Measurements from ENCODE around the gene UBE2D3. TPM values are rescaled to one million over a fixed set of nuclear protein-coding genes. Genes with fewer than 3 reads are reported as not detected.

UBE2D3 gene
- polyA plus RNA-seq, 2 of the 4 experiments (the other 2 are of a cell fraction), result 186 to 338 TPM

DNA sequence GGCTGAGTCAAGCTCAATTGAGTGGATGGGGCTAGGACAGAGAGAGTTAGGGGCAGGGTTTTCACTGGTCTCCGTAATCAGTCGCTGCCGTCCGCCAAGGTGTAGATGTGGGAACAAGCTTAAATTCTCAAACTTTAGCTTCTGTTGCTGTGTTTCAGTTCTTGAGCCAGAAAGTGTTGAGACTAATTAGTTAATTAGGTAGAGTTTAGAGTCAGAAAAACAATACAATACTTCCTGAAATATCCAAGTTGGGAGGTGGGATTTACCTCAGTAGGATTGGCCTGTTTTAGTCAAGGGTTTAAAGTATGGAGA is 1.1 kb upstream of the UBE2D3 start:
- no peaks in the 10 kb centered on the region for H3K9me3 ChIP-seq
- TF ChIP-seq RNF2 (IDR thresholded peaks at IDR 0.05; ENCODE audit: borderline replicate concordance, low read depth) (no peak), TP53 (CRISPR knock-in tag; IDR thresholded peaks at IDR 0.05) (0 out of 2 replicates have a peak, but pooled peaks have one; percentile 8), RARB (CRISPR knock-in tag; IDR thresholded peaks at IDR 0.05) (no peak), PHF8 (IDR thresholded peaks at IDR 0.05; ENCODE audit: borderline replicate concordance, low read depth) (no peak; the same call in 1 of the 2 replicates), JUN (IDR thresholded peaks at IDR 0.05) (no peak), CBX2 (IDR thresholded peaks at IDR 0.05; ENCODE audit: borderline replicate concordance, low read depth) (no peak), ZC3H11A (IDR thresholded peaks at IDR 0.05) (no peak)
- H3K4me3 ChIP-seq, result peak overlapping the region; percentile 95
- DNase-seq (ENCODE audit: low read depth in 1 of 2, low spot score in 1 of 2) (peak in 1 of 2 experiments; percentile 41), FAIRE-seq (no peak), ATAC-seq (no peak)
- ChIA-PET POLR2A (interaction anchor here (0.6 to 3.5 kb wide), 16 partner anchors 9 to 398 kb away, joined by 3 to 78 read pairs (median 7); partner anchors contain the start of genes CISD2, MANBA and SLC9B1), CTCF (interaction anchor here (0.9 to 2.6 kb wide), 7 partner anchors 12 to 210 kb away, joined by 4 to 7 read pairs (median 5); partner anchors contain the start of gene CISD2)
- H3K4me2 ChIP-seq, result peak overlapping the region; percentile 74
- peaks cover 18% of the 10 kb centered on the region for H3K4me1 ChIP-seq
- H3K27ac ChIP-seq, result peak overlapping the region; percentile 100
- 4% methylated on average over 4 of the region's 4 CpGs for WGBS (ENCODE audit: missing lambda C conversion rate)

DNA sequence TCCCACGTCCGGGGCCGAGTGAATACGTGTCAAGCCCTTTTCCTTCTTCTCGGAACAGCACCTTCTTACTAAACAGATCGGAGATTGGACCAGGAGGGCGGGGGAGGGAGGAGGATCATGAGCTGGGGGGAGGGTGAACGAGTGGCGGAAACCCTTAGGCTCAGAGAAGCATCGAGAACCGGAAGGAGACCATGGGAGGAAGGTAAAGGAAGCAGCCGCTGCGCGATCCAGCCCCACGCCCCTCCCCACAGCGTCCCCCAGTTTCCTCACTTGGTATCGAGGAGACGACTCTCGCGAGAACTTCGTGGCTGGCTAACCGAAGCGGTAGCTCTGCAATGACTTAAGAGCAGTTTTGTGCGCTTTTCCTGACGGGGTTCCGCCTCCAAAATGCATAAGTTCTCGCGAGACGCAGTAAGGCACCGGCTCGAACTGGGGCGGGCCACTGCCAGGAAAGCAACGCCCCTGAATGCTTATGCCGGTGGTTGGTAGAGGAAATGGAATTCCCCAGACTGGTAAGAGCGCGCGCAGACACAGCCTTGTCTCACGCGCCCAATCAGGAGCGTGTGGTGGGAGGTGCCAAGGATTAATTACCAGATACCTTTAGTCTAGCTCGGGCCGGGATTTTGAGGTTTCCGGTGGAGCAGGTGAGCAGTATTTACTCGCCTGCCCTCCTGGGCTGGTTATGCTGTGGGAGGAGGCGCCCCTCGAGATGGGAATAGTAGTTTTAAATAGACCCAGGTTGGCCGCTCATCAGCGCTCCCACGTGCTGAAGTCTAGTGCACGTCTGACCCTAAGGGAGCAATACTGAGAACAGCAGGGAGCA is 534 bp upstream of the UBE2D3 start:
- peak; percentile 83 to 87 for ATAC-seq
- peak; percentile 53 to 100 for DNase-seq (ENCODE audit: low read depth in 1 of 2, low spot score in 1 of 2)
- TF ChIP-seq ZNF302 (CRISPR knock-in tag; IDR thresholded peaks at IDR 0.05), result no peak
- TF ChIP-seq RFX5 (IDR thresholded peaks at IDR 0.05), result no peak
- no peak for TF ChIP-seq ZSCAN20 (CRISPR knock-in tag; IDR thresholded peaks at IDR 0.05)
- TF ChIP-seq, protein P1, sequence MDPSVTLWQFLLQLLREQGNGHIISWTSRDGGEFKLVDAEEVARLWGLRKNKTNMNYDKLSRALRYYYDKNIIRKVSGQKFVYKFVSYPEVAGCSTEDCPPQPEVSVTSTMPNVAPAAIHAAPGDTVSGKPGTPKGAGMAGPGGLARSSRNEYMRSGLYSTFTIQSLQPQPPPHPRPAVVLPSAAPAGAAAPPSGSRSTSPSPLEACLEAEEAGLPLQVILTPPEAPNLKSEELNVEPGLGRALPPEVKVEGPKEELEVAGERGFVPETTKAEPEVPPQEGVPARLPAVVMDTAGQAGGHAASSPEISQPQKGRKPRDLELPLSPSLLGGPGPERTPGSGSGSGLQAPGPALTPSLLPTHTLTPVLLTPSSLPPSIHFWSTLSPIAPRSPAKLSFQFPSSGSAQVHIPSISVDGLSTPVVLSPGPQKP (IDR thresholded peaks at IDR 0.05; ENCODE audit: low read depth, low read length), result no peak
- no peak for TF ChIP-seq RCOR1 (IDR thresholded peaks at IDR 0.05; ENCODE audit: low read depth, low read length)
- peak; percentile 96 for TF ChIP-seq CHD2 (IDR thresholded peaks at IDR 0.05; ENCODE audit: low read length, partially characterized antibody)
- TF ChIP-seq POLR2A (IDR thresholded peaks at IDR 0.05; ENCODE audit: low read length), result peak; percentile 62
- no peak for TF ChIP-seq SREBF2 (IDR thresholded peaks at IDR 0.05)
- no peak for TF ChIP-seq FOSL2 (IDR thresholded peaks at IDR 0.05)
- TF ChIP-seq FOSL2 (CRISPR knock-in tag; IDR thresholded peaks at IDR 0.05), result no peak
- peak; percentile 43 to 71; a peak in 2 of 5 replicates for TF ChIP-seq JUN (IDR thresholded peaks at IDR 0.05)
- TF ChIP-seq, protein P2, sequence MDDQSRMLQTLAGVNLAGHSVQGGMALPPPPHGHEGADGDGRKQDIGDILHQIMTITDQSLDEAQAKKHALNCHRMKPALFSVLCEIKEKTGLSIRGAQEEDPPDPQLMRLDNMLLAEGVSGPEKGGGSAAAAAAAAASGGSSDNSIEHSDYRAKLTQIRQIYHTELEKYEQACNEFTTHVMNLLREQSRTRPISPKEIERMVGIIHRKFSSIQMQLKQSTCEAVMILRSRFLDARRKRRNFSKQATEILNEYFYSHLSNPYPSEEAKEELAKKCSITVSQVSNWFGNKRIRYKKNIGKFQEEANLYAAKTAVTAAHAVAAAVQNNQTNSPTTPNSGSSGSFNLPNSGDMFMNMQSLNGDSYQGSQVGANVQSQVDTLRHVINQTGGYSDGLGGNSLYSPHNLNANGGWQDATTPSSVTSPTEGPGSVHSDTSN (IDR thresholded peaks at IDR 0.05), result no peak
- peak in 1 of 2 experiments; percentile 12; a peak in 1 of 5 replicates for TF ChIP-seq RAD21 (conservative IDR thresholded peaks at IDR 0.05 in 1 of 2, IDR thresholded peaks at IDR 0.05 in 1 of 2)
- TF ChIP-seq MYC (IDR thresholded peaks at IDR 0.05; ENCODE audit: borderline replicate concordance, low read length), result no peak
- TF ChIP-seq, protein P3, sequence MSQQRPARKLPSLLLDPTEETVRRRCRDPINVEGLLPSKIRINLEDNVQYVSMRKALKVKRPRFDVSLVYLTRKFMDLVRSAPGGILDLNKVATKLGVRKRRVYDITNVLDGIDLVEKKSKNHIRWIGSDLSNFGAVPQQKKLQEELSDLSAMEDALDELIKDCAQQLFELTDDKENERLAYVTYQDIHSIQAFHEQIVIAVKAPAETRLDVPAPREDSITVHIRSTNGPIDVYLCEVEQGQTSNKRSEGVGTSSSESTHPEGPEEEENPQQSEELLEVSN (IDR thresholded peaks at IDR 0.05; ENCODE audit: borderline replicate concordance, low read depth), result peak; percentile 39; the same call in 1 of the 2 replicates
- TF ChIP-seq SMC3 (IDR thresholded peaks at IDR 0.05), result no peak; the same call in 2 of the 3 replicates
- TF ChIP-seq NR3C1 (IDR thresholded peaks at IDR 0.05), result no peak
- TF ChIP-seq GATA3 (IDR thresholded peaks at IDR 0.05; ENCODE audit: borderline replicate concordance), result 0 out of 2 replicates have a peak, but pooled peaks have one; percentile 9
- TF ChIP-seq, protein P4, sequence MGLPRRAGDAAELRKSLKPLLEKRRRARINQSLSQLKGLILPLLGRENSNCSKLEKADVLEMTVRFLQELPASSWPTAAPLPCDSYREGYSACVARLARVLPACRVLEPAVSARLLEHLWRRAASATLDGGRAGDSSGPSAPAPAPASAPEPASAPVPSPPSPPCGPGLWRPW (IDR thresholded peaks at IDR 0.05), result no peak
- TF ChIP-seq MAFK (IDR thresholded peaks at IDR 0.05; ENCODE audit: partially characterized antibody), result no peak
- TF ChIP-seq FOXS1 (CRISPR knock-in tag; IDR thresholded peaks at IDR 0.05), result no peak
- TF ChIP-seq MAZ (IDR thresholded peaks at IDR 0.05; ENCODE audit: borderline replicate concordance, low read depth, low read length), result no peak
- peak; percentile 62; the same call in 1 of the 2 replicates for TF ChIP-seq HOXA7 (CRISPR knock-in tag; IDR thresholded peaks at IDR 0.05)
- peak; percentile 55 for TF ChIP-seq PHF8 (IDR thresholded peaks at IDR 0.05; ENCODE audit: borderline replicate concordance, low read depth)
- no peak for TF ChIP-seq CBX8 (IDR thresholded peaks at IDR 0.05)
- TF ChIP-seq BHLHE40 (IDR thresholded peaks at IDR 0.05; ENCODE audit: low read depth, low read length), result peak; percentile 11; the same call in 1 of the 2 replicates

More for the DNA sequence above, 534 bp upstream of the UBE2D3 start:
- 2% methylated on average over 22 of the region's 50 CpGs for WGBS (ENCODE audit: missing lambda C conversion rate)
- Histone ChIP-seq H3K27ac (peak overlapping the region; percentile 100), H3K4me3 (peak overlapping the region; percentile 95), H3K4me1 (peaks cover 23% of the 10 kb centered on the region), H3K4me2 (peak overlapping the region; percentile 91), H3K9me3 (no peaks in the 10 kb centered on the region)
- CTCF ChIA-PET, result interaction anchor here (0.9 to 2.6 kb wide), 8 partner anchors 12 to 209 kb away, joined by 3 to 7 read pairs (median 5); partner anchors contain the start of gene CISD2
- POLR2A ChIA-PET, result interaction anchor here (0.6 to 3.5 kb wide), 25 partner anchors 9 to 397 kb away, joined by 3 to 78 read pairs (median 5); partner anchors contain the start of genes CISD2, MANBA, SLC9B1 and SLC9B2
- FAIRE-seq, result no peak

Data from A549 (cell line).